ENCODE data around the gene STUB1. TPM values are rescaled to one million over a fixed set of nuclear protein-coding genes. Genes with fewer than 3 reads are reported as not detected.

STUB1 gene
- polyA plus RNA-seq, 1 experiment: 88.8 TPM

DNA sequence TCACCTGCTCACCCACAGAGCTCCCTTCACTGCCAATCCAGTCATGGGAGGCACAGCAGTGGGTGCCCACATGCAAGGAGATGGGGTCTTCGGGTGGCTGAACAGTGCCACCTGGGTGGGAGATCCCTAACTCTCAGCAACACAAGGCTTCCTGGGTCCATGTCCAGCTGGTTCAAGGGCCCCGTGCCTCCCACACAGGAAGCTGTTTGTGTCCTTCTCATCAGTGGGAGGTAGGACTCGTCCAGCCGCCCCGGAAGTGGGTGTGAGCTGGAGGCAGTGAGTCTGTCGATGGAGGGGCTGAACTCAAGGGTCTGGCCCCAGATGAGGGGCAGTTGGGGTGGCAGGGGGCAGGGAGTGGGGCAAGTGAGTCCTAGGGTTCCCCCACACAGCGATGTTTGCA, 23.8 kb downstream of the STUB1 start:
- DNase-seq (ENCODE audit: low read depth, low spot score): no peak
- Histone ChIP-seq H3K4me3 (ENCODE audit: low read depth, low read length) (no peak overlapping the region), H3K27me3 (ENCODE audit: control insufficient read depth, insufficient read depth, low read length) (peaks cover 71% of the 10 kb centered on the region), H3K27ac (ENCODE audit: low read depth, low read length) (no peak overlapping the region), H3K9me3 (ENCODE audit: control insufficient read depth, insufficient read depth, low read length) (no peaks in the 10 kb centered on the region; the same call in 1 of the 2 replicates)
- TF ChIP-seq, protein P1, sequence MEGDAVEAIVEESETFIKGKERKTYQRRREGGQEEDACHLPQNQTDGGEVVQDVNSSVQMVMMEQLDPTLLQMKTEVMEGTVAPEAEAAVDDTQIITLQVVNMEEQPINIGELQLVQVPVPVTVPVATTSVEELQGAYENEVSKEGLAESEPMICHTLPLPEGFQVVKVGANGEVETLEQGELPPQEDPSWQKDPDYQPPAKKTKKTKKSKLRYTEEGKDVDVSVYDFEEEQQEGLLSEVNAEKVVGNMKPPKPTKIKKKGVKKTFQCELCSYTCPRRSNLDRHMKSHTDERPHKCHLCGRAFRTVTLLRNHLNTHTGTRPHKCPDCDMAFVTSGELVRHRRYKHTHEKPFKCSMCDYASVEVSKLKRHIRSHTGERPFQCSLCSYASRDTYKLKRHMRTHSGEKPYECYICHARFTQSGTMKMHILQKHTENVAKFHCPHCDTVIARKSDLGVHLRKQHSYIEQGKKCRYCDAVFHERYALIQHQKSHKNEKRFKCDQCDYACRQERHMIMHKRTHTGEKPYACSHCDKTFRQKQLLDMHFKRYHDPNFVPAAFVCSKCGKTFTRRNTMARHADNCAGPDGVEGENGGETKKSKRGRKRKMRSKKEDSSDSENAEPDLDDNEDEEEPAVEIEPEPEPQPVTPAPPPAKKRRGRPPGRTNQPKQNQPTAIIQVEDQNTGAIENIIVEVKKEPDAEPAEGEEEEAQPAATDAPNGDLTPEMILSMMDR (IDR thresholded peaks at IDR 0.05; ENCODE audit: low read depth, low read length): no peak
- ChIA-PET POLR2A (no interaction called here), CTCF (interaction anchor here (1.1 kb wide), 1 partner anchor 8 kb away, joined by 6 read pairs; no protein-coding TSS in a partner anchor)

DNA sequence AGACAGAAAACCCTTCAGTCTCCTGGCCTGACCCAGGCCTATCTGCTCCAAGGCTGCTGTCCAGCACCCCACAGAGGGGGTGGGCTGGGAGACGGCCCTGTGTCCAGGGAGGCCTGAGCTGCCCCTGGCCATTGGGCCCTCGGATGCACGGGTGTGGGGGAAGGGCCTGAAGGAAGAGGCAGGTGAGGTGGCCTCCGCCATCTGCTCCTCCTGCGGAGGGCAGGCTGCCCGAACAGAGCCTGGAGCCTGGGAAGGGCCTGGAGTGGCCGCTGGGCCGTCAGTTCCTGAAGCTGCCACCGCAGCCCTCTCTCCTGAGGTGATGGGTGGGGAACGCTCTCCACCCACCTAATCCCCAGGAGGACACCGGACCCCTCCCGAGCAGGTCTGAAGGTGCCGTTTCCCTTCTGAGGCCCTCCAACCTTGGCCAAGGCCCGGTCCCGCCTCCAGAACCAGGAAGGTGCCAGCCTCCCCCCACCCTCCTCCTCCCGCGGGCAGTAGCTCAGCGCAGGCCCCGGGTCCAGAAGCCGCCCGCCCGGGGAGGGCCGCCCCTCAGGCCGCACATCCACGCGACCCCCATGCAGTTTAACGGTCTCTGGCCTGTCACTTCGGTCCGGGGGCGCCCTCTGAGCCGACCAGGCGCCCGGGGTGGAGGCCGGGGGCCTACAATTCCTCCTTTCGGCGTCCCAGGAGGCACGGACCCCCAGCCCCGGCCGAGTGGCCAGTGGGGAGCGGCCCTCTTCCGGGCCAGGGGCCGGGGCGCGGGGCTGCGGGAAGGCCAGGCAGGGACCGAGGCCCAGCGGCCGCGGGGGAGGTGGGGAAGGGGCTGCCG, 24.6 kb downstream of the STUB1 start:
- ChIA-PET POLR2A (no interaction called here), CTCF (no interaction called here)
- TF ChIP-seq, protein P1 (IDR thresholded peaks at IDR 0.05; ENCODE audit: low read depth, low read length): no peak

DNA sequence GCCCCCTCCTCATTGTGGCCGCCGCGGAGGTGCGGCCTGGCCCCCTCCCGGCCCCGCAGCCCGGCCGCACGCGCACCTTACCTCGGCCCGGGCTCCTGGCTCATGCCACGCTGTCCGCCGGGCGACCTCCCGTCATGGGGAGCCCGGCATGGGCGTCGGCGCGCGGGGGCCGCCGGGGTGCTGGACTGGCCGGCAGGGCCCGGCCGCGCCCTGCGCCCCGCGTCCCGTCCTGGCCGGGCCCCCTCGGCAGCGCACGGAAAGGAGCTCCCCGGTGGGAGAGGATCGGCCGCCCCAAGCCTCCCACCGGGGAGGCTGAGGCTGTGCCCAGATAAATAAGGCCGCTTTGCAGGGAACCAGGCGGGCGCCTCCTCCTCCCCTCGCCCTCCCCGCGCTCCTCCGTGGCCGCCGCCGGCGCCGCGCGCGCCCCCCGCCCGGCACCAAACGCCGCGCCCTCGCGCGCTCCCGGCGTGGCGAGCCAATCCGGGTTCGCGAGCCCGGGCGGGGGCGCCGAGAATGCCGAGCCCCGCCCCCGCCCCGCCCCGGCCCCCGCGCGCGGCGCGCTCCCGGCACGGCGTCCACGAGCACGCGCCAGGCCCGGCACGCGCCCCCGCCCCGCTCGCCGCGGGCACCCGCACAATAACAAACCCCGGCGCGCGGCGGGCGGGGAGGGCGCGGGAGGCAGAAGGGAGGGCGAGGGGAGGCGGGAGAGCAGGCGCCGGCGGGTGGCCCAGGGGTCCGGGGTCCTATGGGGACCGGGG, 25.4 kb downstream of the STUB1 start, which contains the start of gene FBXL16:
Gene FBXL16, minus strand, starts transcription at position 371 of the 758 bp plus-strand sequence. CDS start 8,396 bp downstream, outside the sequence.
- no peaks in the 10 kb centered on the region; the same call in 1 of the 2 replicates for H3K9me3 ChIP-seq (ENCODE audit: control insufficient read depth, insufficient read depth, low read length)
- no peak within 1 kb of the TSS for H3K27ac ChIP-seq (ENCODE audit: low read depth, low read length)
- POLR2A ChIA-PET: no interaction called here
- H3K4me3 ChIP-seq (ENCODE audit: low read depth, low read length): no peak within 1 kb of the TSS
- no peak for DNase-seq (ENCODE audit: low read depth, low spot score)
- CTCF ChIA-PET: no interaction called here
- H3K27me3 ChIP-seq (ENCODE audit: control insufficient read depth, insufficient read depth, low read length): peaks cover 66% of the 10 kb centered on the region
- TF ChIP-seq, protein P1 (IDR thresholded peaks at IDR 0.05; ENCODE audit: low read depth, low read length): no peak

More for the DNA sequence above, 24.6 kb downstream of the STUB1 start:
- Histone ChIP-seq H3K9me3 (ENCODE audit: control insufficient read depth, insufficient read depth, low read length) (no peaks in the 10 kb centered on the region; the same call in 1 of the 2 replicates), H3K27me3 (ENCODE audit: control insufficient read depth, insufficient read depth, low read length) (peaks cover 68% of the 10 kb centered on the region), H3K4me3 (ENCODE audit: low read depth, low read length) (no peak overlapping the region), H3K27ac (ENCODE audit: low read depth, low read length) (no peak overlapping the region)
- no peak for DNase-seq (ENCODE audit: low read depth, low spot score)

DNA sequence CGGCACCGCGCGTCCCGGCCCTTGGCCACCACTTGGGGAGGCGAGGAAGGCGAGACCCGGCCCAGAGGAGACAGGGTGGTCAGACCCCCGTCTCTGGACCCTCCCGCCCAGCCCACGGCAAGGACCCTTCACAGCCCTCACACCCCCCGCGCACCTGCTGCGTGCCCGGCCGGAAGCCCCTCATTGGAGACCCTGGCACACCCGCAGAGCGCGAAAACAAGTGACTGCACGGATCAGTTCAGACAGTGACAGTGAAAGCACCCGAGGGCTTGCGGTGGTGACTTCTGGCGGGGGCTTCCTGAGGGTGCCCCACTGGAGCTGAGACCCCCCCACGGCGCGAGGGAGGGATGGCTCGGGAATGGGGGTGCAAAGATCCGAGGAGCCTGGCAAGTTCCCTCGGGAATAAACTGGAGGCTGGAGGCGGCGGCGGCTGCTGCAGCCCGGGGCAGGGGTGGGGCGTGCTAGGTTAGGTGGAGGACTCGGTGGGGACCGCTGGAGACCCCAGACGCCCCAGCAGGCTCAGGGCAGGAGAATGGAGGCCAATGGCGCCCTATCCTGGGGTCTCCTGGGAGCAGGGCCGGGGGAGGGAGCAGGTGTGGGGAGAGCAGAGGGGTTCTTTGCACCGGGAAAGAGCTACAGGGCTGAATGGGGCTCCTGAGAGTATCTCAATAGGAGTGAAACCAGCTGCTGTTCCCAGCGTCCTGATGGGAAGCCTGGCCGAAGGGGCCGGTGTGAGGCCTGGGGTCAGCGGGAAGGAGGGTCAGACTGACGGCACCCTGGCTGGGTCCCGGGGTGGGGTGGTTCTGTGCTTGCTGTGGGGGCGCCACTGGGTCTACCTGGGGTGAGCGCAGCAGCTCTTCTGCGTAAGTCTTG, 26.2 kb downstream of the STUB1 start:
- DNase-seq (ENCODE audit: low read depth, low spot score): no peak
- Histone ChIP-seq H3K27ac (ENCODE audit: low read depth, low read length) (no peak overlapping the region), H3K9me3 (ENCODE audit: control insufficient read depth, insufficient read depth, low read length) (no peaks in the 10 kb centered on the region; the same call in 1 of the 2 replicates), H3K27me3 (ENCODE audit: control insufficient read depth, insufficient read depth, low read length) (peaks cover 59% of the 10 kb centered on the region), H3K4me3 (ENCODE audit: low read depth, low read length) (no peak overlapping the region)
- TF ChIP-seq, protein P1 (IDR thresholded peaks at IDR 0.05; ENCODE audit: low read depth, low read length): no peak
- CTCF ChIA-PET: interaction anchor here (1.6 kb wide), 1 partner anchor 10 kb away, joined by 3 read pairs; no protein-coding TSS in a partner anchor
- POLR2A ChIA-PET: interaction anchor here (1.1 kb wide), 1 partner anchor 16 kb away, joined by 3 read pairs; the partner anchor contains the start of gene WDR24

Measured in AG04450 (cell line).